Hematopoietic multipotent progenitor cell treated with erythropoietin and hydrocortisone succinate and interleukin-3 and kit ligand, for 17 days (in vitro differentiated cells): Measurements from ENCODE around the gene ARFIP2.
A peak's percentile ranks its signal among the peaks of the same experiment; 100 is the strongest.

Experiments used
- DNase-seq: peaks from one replicate; pipeline ENCODE4 v3.0.0-alpha.2; 2015; ENCODE audit warnings: low spot score

The ARFIP2 gene

DNA sequence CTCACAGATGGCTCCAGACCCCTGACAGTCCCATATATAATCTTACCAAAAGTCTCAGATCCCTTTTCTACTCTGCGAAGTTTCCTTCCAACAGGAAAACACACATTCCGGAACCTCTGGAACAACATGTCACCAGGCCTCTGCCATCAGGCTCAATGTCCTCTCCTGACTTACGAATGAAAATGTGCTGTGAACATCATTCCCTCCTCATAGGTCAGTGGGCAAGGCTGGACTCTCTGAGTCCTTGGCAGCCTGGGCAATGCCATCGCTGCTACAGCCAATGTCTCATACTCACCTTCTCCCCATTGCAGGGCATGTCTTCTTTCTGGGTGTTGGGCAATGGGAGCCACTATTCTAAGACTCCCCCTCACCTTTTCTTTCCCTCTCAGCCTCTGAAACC lies 38.7 kb downstream of the ARFIP2 start:
- DNase-seq = no peak

DNA sequence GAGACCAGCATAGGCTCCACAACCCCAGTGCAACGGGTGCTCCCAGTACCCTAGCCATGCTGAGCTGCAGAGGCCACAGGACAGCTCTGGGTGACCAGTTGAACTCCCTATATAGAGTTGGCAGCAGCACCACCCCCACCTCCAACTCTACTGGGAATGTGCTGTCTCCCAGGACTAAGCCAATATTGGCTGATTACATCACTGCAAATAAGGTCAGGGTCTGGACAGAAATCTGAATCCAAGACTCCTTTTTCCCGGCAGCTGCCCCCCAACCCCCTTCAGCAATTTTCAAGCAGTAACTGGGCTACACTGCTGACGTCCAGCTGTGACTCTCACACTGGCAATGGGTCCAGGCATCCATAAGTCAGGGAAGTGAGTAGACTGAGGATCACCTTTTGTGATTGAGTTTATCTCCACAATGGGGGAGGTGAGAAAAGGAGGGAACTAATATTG lies 40.2 kb downstream of the ARFIP2 start, which contains the start of gene HPX:
TSS of gene HPX (minus strand) at position 82 of the 453 bp plus-strand sequence. CDS start at position 58, 24 bp downstream.
- no peak for DNase-seq

DNA sequence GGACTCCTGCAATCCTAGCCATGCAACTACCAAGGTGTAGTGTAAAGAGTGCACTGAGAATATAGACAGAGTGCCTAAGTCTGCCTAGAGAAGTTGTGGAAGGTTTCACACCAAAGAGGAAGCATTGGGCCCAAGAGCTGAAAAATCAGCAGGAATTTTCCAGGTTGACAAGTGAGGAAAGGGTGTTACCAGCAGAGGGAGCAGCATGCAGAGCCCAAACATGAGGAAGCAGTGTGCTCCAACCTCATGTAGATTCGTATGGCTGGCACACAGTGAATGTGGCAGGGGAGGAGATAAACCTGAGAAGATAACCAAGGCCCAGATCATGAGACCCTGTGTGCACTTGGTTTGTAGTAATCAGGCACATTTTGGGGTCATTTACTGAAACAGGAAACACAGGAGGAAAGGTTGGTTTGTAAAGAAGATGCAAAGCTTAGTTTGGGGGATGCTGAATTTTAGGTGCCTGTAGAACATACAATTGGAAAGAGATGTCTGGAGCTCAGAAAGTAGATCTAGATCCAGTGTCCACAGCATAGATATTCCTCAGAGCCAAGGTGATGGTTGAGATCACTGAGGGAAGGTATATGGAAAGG lies 42.1 kb downstream of the ARFIP2 start:
- DNase-seq = peak; percentile 61

DNA sequence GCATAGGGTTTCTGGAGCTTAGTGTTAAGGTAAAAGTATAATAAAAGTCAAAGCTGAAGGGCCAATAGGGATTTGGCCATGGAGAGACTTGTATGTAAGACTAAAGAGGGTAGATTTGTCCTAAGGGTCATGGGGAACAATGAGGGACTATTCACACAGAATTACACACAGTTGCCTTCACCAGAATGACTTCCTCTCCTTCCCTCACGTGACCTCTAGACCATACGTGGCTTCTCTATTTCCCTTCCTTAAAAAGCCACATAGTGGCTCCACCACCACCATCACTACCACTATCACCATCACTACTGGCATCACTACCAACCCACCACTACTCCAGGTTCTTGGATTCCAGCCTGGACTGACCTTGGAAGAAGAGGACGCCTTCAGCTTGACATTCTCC lies 43.1 kb downstream of the ARFIP2 start:
- DNase-seq = no peak

DNA sequence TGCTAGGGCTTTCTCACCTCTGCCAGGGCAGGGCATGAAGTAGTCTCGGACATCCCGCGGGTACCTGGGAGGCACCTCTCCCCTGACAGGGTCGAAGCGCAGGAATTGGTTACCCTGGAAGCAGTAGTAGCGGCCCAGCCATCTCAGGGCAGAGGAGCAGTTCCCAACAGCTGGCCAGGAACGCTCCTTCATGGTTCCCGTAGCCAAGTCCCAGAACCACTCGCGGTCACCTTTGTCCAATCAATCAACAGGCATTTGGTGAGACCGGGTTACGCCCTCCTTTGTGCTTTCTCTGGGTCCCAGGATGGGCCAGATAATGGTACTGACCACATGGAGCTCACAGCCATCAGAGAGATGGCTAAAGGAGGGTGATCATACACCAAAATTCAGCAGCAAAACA lies 43.7 kb downstream of the ARFIP2 start:
- no peak for DNase-seq

DNA sequence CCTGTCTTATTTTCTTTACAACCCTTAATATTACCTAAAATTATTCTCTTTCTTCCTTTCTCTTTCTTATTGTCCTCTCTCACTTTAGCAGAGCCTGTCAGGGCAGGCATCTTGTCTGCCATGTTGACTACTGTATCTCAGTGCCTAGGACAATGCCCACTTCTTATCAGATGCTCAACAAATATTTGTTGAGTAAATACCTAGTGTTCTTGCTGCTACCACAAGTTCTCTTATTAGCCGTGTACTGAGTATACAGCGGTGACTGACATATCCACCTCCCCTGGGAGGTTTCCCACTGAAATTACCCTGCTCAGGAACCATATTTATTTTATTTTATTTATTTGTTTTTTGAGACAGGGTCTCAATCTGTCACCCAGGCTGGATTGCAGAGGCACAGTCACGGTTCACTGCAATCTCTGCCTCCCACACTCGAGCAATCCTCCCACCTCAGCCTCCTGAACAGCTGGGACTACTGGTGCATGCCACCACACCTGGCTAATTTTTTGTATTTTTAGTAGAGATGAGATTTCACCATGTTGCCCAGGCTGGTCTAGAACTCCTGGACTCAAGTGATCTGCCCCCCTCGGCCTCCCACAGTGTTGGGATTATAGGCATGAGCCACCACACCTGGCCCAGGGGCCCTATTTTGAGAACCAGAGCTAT lies 47.0 kb downstream of the ARFIP2 start:
- no peak for DNase-seq

DNA sequence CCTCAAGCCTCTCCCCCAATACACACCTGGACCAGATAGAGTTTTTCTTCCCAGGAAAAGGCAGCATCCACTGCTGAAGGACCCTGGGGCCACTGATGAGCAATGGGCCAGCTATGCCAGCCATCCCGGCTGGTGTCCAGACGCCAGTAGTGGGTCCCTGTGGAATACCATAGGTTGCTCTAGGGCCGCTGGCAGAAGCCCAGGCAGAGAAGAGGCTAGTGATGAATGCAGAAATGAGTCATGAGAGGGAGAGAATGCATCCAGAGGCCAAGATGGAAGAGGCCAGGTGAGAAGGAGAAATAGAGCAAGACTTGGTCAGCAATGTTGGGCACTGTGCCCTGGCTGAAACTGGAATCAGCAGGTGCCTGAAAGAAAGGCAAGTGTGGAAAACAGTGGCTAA lies 49.3 kb downstream of the ARFIP2 start:
- no peak for DNase-seq

DNA sequence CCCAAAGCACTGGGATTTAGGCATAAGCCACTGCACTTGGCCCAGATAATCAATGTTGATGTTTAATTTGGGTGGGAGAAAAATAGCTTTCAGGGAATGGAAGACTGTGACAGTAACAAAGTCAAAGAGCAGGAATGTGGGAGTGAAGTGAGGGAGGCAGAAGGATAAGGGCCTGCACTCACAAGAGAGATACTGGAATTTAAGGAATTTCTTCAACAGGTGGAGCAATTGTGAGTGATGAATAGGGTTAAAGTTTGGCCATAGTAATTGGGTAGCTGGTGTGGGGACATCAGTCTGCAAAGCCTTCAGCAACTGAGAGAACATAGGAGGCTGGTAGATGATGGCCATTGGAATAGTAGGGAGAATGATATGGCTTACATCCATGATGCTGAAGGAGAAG lies 53.6 kb downstream of the ARFIP2 start:
- no peak for DNase-seq
